Measurements from ENCODE around the gene CFAP45.

CFAP45 gene

DNA sequence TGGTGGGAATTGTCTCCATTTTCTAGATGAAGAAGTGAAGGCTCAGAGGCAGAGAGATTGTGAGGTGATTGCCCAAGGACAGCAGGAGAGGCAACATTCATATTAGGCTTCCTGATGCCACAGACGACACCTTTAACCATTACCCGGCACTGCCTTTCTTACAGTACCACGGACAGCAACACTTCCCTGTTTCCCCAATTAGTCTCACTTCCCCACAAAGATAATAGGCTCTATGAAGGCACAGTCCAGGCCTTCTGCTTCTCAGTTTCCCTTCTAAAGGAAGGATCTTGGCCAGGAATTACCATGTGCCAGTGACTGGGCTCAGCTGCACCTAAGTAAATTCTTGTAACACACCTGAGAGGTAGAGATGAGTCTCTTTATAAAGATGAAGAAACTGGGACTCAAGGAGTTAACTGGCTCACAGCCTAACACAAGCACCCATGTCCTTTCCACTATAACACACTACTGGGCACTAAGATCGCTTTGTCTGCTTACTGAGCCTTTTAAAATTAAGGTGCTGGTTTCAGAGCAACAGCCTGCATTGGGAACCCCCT lies 35.8 kb upstream of the CFAP45 start:
- no peak for DNase-seq

- DNase-seq = no peak
These were observed 35.3 kb upstream of the CFAP45 start for GRCh38 chr1:159935305-159935704.

GRCh38 chr1:159934136-159935039 lies 34.4 kb upstream of the CFAP45 start:
- no peak for DNase-seq

GRCh38 chr1:159933347-159933746 lies 33.4 kb upstream of the CFAP45 start:
- no peak for DNase-seq

DNA sequence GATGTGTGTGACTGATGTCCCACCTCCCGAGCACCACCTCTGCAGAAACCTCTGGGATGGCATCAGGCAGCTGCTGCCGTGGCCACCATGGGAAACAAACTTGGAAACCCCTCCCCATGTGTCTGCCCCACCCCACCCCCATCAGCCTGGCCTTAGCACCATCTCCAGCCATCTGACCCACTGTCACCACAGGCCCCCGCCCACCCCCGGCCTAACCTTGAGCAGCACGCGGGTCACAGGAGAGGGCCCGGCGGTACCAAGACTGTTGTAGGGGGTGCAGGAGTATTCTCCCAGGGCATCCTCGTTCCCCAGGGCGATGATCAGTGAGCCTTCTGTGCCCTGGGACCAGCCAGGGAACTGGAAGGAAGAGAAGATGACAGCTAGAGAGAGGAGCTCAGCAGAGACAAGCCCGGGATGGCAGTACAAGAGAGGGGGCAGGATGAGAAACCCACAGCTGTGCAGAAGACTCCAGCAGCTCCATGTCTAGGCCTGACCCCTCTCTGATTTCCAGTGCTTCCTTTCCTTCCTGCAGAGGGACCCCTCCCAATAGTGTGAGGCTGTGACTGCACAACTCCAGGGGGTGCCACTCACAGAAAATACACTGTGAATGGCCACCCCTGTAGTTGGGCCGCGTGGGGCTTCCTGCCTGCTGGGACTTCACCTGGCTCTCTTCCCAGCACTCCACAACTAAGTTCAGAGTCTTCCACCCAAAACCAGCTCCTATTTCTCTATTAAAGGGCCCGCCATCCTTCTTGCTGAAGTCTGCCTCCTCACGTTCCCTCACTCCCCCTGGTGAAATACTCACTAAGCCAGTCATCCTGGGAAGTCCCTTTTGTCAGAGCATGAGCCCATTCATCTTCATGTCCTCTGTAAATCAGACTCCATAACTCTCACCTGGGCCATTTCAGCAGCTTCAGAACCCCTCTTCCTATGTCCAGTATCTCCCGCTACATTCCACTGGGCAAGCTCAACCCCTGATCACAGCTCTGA lies 32.6 kb upstream of the CFAP45 start:
- DNase-seq = no peak

DNA sequence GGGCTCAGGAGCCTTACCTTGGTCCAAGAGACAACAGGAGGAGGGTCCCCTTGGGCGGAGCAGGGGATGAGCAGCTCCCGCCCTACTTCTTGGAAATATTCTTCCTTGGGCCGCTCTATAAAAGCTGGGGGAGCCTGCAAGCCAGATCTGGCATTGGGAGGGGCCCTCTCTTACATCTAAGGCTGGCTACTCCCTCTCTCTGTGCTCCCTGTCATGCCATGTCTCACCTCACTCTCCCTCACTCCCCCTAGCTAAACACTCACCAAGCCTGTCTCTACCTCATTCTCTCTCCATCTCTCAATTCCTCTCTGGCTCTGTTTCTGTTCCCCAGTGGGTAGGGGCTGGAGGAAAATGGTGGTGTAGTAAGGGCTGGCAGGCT lies 31.8 kb upstream of the CFAP45 start:
- DNase-seq = no peak

- DNase-seq = no peak
These were observed 31.3 kb upstream of the CFAP45 start for GRCh38 chr1:159931101-159931794.

- DNase-seq = no peak
These were observed 30.7 kb upstream of the CFAP45 start for GRCh38 chr1:159930634-159931033.

DNA sequence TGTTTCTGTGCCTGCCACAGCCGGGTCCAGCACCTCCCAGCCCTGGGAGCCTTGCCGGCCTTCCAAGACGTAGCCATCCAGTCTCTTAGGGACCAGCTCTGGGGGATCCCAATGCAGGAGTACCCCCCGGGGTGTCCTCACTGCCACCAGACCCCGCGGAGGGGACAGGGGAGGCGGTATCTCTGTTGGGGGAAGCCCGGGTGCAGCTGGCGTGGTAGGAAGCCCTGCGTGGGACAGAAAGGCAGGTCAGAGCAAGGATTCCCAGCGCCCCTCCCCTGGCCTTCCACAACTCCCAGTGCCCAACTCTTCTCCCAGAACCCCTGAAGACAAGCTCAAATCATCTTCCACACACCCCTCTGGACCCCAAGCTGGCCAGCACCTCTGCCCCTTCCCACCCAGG lies 30.3 kb upstream of the CFAP45 start:
- DNase-seq = no peak

DNA sequence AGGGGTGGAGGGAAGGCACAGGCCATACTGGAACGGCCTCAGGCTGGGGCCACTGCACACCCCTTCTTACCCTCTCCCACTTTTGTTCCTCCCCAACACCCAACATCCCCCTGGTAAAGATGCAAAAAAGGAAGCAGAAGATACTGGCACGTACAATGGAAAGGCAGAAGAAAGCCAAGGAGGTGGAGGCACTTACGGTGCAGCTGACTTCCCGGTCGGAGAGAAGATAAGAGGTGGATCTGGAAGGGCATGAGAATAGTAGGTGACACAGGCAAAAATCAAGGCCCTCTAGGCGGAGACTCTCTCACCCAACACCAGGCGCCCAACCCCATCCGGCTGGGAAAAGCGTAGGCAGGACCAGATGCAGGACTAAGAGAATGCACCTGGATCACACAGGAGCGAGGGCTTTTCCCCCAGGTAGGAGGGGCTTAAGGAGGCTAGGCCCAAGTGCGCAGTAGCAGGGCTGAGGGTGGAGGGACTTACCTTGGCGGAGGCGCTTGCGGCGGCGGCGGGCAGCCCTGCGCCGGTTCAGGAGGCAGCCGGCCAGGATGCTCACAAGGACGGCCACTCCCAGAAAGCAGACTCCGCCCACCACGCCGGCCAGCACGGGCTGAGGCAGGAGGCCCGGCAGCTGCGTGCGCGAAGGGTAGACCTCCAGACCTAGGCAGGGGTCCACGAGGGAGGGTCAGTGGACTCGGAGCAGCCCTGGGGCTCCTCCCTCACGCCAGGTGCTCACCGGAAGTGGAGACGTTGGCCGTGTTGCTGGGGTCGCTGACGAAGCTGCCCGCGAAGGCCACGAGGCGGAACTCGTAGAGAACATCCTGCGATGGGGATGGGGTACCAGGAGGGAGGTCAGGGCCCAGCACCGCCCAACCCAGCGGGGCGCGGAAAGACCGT lies 29.4 kb upstream of the CFAP45 start:
- no peak for DNase-seq

DNA sequence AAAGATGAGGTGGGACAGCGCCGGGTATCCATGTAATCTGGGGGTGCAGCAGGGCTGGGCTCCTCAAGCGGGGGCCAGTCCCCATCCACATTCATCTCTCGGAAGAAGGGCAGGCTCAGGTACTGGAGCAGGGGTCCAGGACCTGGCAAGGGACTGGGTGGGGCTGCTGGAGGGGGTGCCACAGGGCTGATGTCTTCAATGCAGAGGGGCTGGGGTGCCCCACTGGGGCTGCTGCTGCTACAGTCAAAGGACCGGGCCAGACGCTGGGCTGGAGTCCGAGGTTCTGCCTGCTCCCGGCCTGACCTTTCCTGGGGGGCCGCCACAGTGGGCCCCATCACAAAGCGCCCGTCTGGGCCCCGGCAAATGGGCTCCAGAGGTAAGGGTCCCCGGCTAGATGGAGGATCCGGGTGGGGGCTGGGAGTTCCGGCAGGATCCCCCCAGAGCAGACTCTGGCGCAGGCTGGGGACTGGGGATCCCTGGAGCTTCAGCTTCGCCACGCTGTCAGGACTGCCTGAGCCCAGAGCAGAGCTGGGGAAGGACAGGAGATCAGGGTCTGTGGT lies 28.6 kb upstream of the CFAP45 start:
- no peak for DNase-seq

DNA sequence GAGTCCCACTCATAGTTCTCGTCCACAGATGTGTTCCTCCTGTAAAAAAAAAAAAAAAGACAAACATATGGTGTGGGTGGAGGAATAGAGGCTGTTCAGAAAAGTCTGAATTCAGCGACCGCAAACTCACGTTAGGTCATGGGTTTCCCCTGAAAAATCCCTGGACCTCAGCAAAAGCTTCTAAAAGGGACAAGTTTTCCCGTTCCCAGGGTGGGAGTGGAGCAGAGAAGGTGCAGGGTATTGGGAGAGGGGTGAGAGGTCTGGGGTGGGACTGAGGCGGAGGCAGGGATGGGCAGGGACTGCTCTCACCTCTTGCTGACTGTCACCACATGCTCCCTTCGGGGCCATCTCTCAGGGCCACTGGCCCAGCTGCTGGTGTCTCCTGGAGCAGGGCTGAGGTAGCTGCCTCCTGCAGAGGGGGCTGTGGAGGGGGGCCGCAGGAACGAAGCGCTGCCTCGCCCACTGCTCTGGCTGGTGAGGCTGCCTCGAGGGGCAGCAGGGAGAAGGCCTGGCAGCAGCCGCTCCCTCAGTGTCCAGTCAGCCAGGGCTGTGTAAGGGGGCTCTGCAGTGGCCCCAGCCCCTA lies 28.0 kb upstream of the CFAP45 start:
- no peak for DNase-seq

GRCh38 chr1:159927211-159927848 lies 27.4 kb upstream of the CFAP45 start:
- DNase-seq = no peak

- DNase-seq = no peak
These were observed 25.7 kb upstream of the CFAP45 start for GRCh38 chr1:159925719-159926078.

GRCh38 chr1:159924791-159925718 lies 25.1 kb upstream of the CFAP45 start, which contains the start of gene TAGLN2:
TSS of gene TAGLN2 (minus strand) at chr1:159925507. CDS start at chr1:159920509, 4,998 bp downstream.
- peak; percentile 92 for DNase-seq

DNA sequence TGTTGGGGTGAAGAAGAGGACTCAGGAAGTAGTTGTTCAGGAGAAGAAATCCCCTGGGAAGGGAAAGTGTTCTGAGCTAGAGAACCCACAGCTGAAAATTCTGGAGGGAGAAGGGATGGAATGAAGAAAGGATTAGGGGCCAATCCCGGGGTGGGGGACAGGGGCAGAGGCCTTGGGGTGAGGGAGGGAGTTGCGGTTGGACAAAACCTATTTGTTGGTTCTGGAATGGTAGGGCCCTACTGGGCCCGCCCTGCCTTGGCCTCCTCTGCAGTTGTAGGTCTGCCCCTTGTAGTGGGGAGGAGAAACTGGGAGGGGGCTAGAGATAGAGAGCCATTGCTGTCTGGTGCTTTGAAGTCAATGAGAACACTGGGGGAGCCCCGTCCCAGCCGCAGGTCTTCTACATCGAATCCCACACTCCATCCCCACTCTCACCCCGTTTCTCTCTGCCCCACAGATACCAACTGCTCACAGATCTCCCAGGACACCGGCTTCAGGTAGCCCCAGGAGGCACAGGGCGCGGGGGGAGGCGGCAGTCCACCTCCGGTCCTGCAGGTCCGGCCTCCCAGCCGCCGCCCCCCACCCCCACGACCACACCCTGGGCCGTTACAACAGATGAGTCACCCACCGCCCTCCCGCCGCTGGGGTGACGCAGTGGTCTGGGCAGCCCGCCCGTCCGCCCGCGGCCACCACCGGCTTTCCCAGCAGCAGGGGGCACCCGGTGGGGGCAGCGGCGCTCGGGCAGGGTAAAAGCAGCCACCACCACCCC lies 24.2 kb upstream of the CFAP45 start:
- DNase-seq = peak; percentile 88

- peak; percentile 67 for DNase-seq
These were observed 23.4 kb upstream of the CFAP45 start for GRCh38 chr1:159923203-159924024.

Measured in fibroblast of skin of abdomen (primary cell).